ENCODE measurements around the gene HECW1.

Gene HECW1

GRCh38 chr7:43612599-43613589, 500.4 kb downstream of the HECW1 start:
- DNase-seq (ENCODE audit: low spot score), result peak; percentile 31
